H9 (cell line): ENCODE results near the gene ALAS1. TPM values are rescaled to one million over a fixed set of nuclear protein-coding genes. Genes with fewer than 3 reads are reported as not detected.
A peak's percentile ranks its signal among the peaks of the same experiment; 100 is the strongest.

ENCODE experiments used
- DNase-seq: peaks from one replicate; pipeline ENCODE4 v3.0.0-alpha.2; 2017
- H2AFZ ChIP-seq: one replicate; pipeline ENCODE4 v1.6.1; 2013; ENCODE audit warnings: mild to moderate bottlenecking, low read length, control low read depth, moderate library complexity
- H2AK5ac ChIP-seq: 2 replicates; pipeline ENCODE4 v1.6.1; 2013; ENCODE audit warnings: low read length, control low read depth, mixed read lengths; ENCODE audit not compliant: insufficient read length
- H2BK120ac ChIP-seq: one replicate; pipeline ENCODE4 v1.6.1; 2013; ENCODE audit warnings: low read depth, mild to moderate bottlenecking, low read length, control low read depth, inconsistent platforms; ENCODE audit not compliant: poor library complexity, severe bottlenecking
- H2BK12ac ChIP-seq: 2 replicates; pipeline ENCODE4 v1.6.1; 2013; ENCODE audit warnings: low read length, control low read depth, mixed read lengths, low read depth; ENCODE audit not compliant: insufficient read length
- H2BK15ac ChIP-seq: 2 replicates; pipeline ENCODE4 v1.6.1; 2013; ENCODE audit warnings: low read depth, low read length, control low read depth
- H2BK20ac ChIP-seq: one replicate; pipeline ENCODE4 v1.6.1; 2013; ENCODE audit warnings: low read depth, mild to moderate bottlenecking, low read length, control low read depth, inconsistent platforms; ENCODE audit not compliant: poor library complexity, severe bottlenecking
- H2BK5ac ChIP-seq: 2 replicates; pipeline ENCODE4 v1.6.1; 2013; ENCODE audit warnings: low read length, control low read depth, mixed read lengths; ENCODE audit not compliant: insufficient read length
- H3K14ac ChIP-seq: 2 replicates; pipeline ENCODE4 v1.6.1; 2013; ENCODE audit warnings: low read length, control low read depth; ENCODE audit not compliant: insufficient read depth
- H3K18ac ChIP-seq: 2 replicates; pipeline ENCODE4 v1.6.1; 2013; ENCODE audit warnings: low read depth, mild to moderate bottlenecking, mixed read lengths, low read length, control low read depth; ENCODE audit not compliant: insufficient read length
- H3K23ac ChIP-seq: 2 replicates; pipeline ENCODE4 v1.6.1; 2013; ENCODE audit warnings: low read length, control low read depth, mixed read lengths, low read depth; ENCODE audit not compliant: insufficient read length
- H3K23me2 ChIP-seq: 2 replicates; pipeline ENCODE4 v1.6.1; 2013; ENCODE audit warnings: low read depth, mild to moderate bottlenecking, mixed read lengths, low read length, control low read depth; ENCODE audit not compliant: insufficient read length, poor library complexity, severe bottlenecking
- H3K27ac ChIP-seq: 2 replicates; pipeline ENCODE4 v1.5.1; 2013; ENCODE audit warnings: low read length, control low read depth, mixed read lengths, low read depth; ENCODE audit not compliant: insufficient read length
- H3K27me3 ChIP-seq: 2 replicates; pipeline ENCODE4 v1.6.1; 2013; ENCODE audit warnings: low read length, control low read depth, inconsistent platforms; ENCODE audit not compliant: insufficient read depth
- H3K4ac ChIP-seq: 2 replicates; pipeline ENCODE4 v1.6.1; 2013; ENCODE audit warnings: low read depth, mild to moderate bottlenecking, control low read depth, inconsistent platforms, low read length, moderate library complexity
- H3K4me1 ChIP-seq: 2 replicates; pipeline ENCODE4 v1.6.1; 2013; ENCODE audit warnings: low read length, control low read depth, inconsistent platforms; ENCODE audit not compliant: insufficient read depth
- H3K4me2 ChIP-seq: 2 replicates; pipeline ENCODE4 v1.6.1; 2013; ENCODE audit warnings: low read length, control low read depth, mixed read lengths; ENCODE audit not compliant: insufficient read length, insufficient read depth
- H3K56ac ChIP-seq: 2 replicates; pipeline ENCODE4 v1.6.1; 2013; ENCODE audit warnings: low read depth, mild to moderate bottlenecking, mixed read lengths, low read length, control low read depth; ENCODE audit not compliant: insufficient read length
- H3K79me1 ChIP-seq: 2 replicates; pipeline ENCODE4 v1.6.1; 2013; ENCODE audit warnings: low read depth, mild to moderate bottlenecking, moderate library complexity, low read length, control low read depth, inconsistent platforms; ENCODE audit not compliant: insufficient read depth, poor library complexity, severe bottlenecking
- H3K79me2 ChIP-seq: 2 replicates; pipeline ENCODE4 v1.6.1; 2013; ENCODE audit warnings: low read length, control low read depth, inconsistent platforms; ENCODE audit not compliant: insufficient read depth
- H3K9ac ChIP-seq: 2 replicates; pipeline ENCODE4 v1.6.1; 2013; ENCODE audit warnings: low read length, control low read depth, mixed read lengths; ENCODE audit not compliant: insufficient read length; ENCODE audit errors: extremely low read depth
- H3K9me3 ChIP-seq: one replicate; pipeline ENCODE4 v1.6.1; 2013; ENCODE audit warnings: low read depth, low read length, inconsistent platforms; ENCODE audit not compliant: control insufficient read depth
- H3T11ph ChIP-seq: one replicate; pipeline ENCODE4 v1.6.1; 2013; ENCODE audit warnings: mild to moderate bottlenecking, low read length, control low read depth, inconsistent platforms
- H4K20me1 ChIP-seq: one replicate; pipeline ENCODE4 v1.6.1; 2013; ENCODE audit not compliant: control insufficient read depth, insufficient read length, insufficient read depth
- H4K5ac ChIP-seq: 2 replicates; pipeline ENCODE4 v1.6.1; 2013; ENCODE audit warnings: low read depth, mild to moderate bottlenecking, mixed read lengths, low read length, control low read depth; ENCODE audit not compliant: insufficient read length
- H4K8ac ChIP-seq: replicated peaks from 2 replicates; pipeline ENCODE4 v1.6.1; 2013; ENCODE audit warnings: low read length, control low read depth, mixed read lengths, low read depth; ENCODE audit not compliant: insufficient read length
- H4K91ac ChIP-seq: 2 replicates; pipeline ENCODE4 v1.6.1; 2013; ENCODE audit warnings: low read depth, mild to moderate bottlenecking, moderate library complexity, mixed read lengths, low read length, control low read depth; ENCODE audit not compliant: insufficient read length
- H3K27ac Mint-ChIP-seq, 3 experiments: 2 replicates in 2 of 3; 3 replicates in 1 of 3; pipeline ENCODE4 v1.8.0; 2020 to 2021; ENCODE audit warnings: mixed read lengths in 3 of 3, mild to moderate bottlenecking in 1 of 3, moderate library complexity in 1 of 3
- H3K27me3 Mint-ChIP-seq: 2 replicates; pipeline ENCODE4 v1.8.0; 2021; ENCODE audit warnings: low read depth, mild to moderate bottlenecking, moderate library complexity, mixed read lengths
- H3K36me3 Mint-ChIP-seq, 3 experiments: 2 replicates in 2 of 3; 3 replicates in 1 of 3; pipeline ENCODE4 v1.8.0; 2020 to 2021; ENCODE audit warnings: low read depth in 3 of 3, mixed read lengths in 3 of 3; ENCODE audit not compliant: insufficient read depth in 1 of 3
- H3K4me1 Mint-ChIP-seq, 2 experiments: 2 replicates each; pipeline ENCODE4 v1.8.0; 2020; ENCODE audit warnings: mixed read lengths in 2 of 2
- H3K4me3 Mint-ChIP-seq, 2 experiments: 2 replicates in 1 of 2; 3 replicates in 1 of 2; pipeline ENCODE4 v1.8.0; 2020 to 2021; ENCODE audit warnings: mild to moderate bottlenecking in 2 of 2, mixed read lengths in 2 of 2, moderate library complexity in 1 of 2
- H3K9me3 Mint-ChIP-seq, 2 experiments: 2 replicates in 1 of 2; 3 replicates in 1 of 2; pipeline ENCODE4 v1.8.0; 2020; ENCODE audit warnings: mild to moderate bottlenecking in 2 of 2, mixed read lengths in 2 of 2, moderate library complexity in 1 of 2
- CTCF ChIP-seq: fragments of 200-600 bp; sonication (generic); conservative IDR thresholded peaks from 3 replicates; pipeline ENCODE4 v1.8.0; 2021; ENCODE audit warnings: antibody characterized with exemption, mild to moderate bottlenecking
- WGBS: extraction: QIAGEN DNeasy Blood & Tissue Kit; methylation state at CpG from one replicate; pipeline ENCODE4 v1.1.7; 2013; ENCODE audit warnings: missing lambda C conversion rate, low lambda C conversion rate, mixed read lengths; ENCODE audit not compliant: insufficient read length; ENCODE audit errors: extremely low coverage; 5-methylcytosine and 5-hydroxymethylcytosine counted together
- total RNA-seq: library from RNA; stranded (reverse); gene quantifications from 2 replicates; pipeline ENCODE4 v1.2.1, GENCODE V29; 2021

Gene ALAS1
- total RNA-seq, 1 experiment from 2014 or later = 39.1 TPM

- Histone ChIP-seq H3K56ac (no peak overlapping the region), H3K23ac (no peak overlapping the region), H4K8ac (no peak overlapping the region), H3K4me1 (peaks cover 10% of the 10 kb centered on the region; the same call in 1 of the 2 replicates), H3T11ph (no peak overlapping the region), H3K23me2 (peaks cover under 1% of the 10 kb centered on the region), H2BK120ac (no peak overlapping the region), H2BK5ac (no peak overlapping the region), H4K5ac (no peak overlapping the region), H4K20me1 (no peaks in the 10 kb centered on the region), H3K14ac (no peak overlapping the region), H2AK5ac (no peak overlapping the region), H2BK20ac (no peak overlapping the region), H3K18ac (no peak overlapping the region), H3K9ac (no peak overlapping the region), H3K4ac (no peak overlapping the region), H3K79me1 (no peaks in the 10 kb centered on the region), H2BK15ac (no peak overlapping the region), H2BK12ac (no peak overlapping the region), H3K27ac (no peak overlapping the region), H3K27me3 (no peaks in the 10 kb centered on the region), H3K9me3 (no peaks in the 10 kb centered on the region), H2AFZ (no peak overlapping the region), H3K4me2 (no peak overlapping the region), H4K91ac (no peak overlapping the region), H3K79me2 (0 out of 2 replicates have a peak, but pooled peaks cover under 1% of the 10 kb centered on the region)
- DNase-seq = no peak
- no peaks in the 10 kb centered on the region for H3K9me3 Mint-ChIP-seq
- peak overlapping the region in 1 of 3 experiments; percentile 34; a peak in 1 of 7 replicates for H3K27ac Mint-ChIP-seq
- TF ChIP-seq CTCF = no peak
- no peak overlapping the region for H3K4me3 Mint-ChIP-seq
- WGBS = no CpG with 5 or more reads among the region's 5 CpGs
- H3K4me1 Mint-ChIP-seq = peaks cover 18 to 24% of the 10 kb centered on the region in 2 experiments
- H3K27me3 Mint-ChIP-seq = no peaks in the 10 kb centered on the region
- peaks cover 12 to 37% (median 34%) of the 10 kb centered on the region in 3 experiments for H3K36me3 Mint-ChIP-seq
Observed at GRCh38 chr3:52233108-52233591, 35.2 kb downstream of the ALAS1 start.
